T-helper 17 cell (primary cell): ENCODE results near the gene MEF2C. TPM values are rescaled to one million over a fixed set of nuclear protein-coding genes. Genes with fewer than 3 reads are reported as not detected.
A peak's percentile ranks its signal among the peaks of the same experiment; 100 is the strongest.

Experiments
- ATAC-seq: fragments of 150-1000 bp; cut with Tn5 transposase; 2 replicates; pipeline ENCODE4 v1.10.0; 2021; ENCODE audit warnings: mild to moderate bottlenecking, moderate library complexity
- DNase-seq, 3 donors: peaks; one replicate each; pipeline versions ENCODE4 v3.0.0 to v3.0.0-alpha.2; 2020 to 2021
- H3K9me3 ChIP-seq: one replicate; pipeline ENCODE4 v1.7.0; 2013; ENCODE audit warnings: low read length, mild to moderate bottlenecking; ENCODE audit not compliant: control insufficient read depth, poor library complexity, severe bottlenecking
- H3K27ac Mint-ChIP-seq: one replicate; pipeline ENCODE4 v1.8.0; 2022; ENCODE audit warnings: mild to moderate bottlenecking, moderate library complexity, mixed read lengths
- H3K27me3 Mint-ChIP-seq: one replicate; pipeline ENCODE4 v1.8.0; 2022; ENCODE audit warnings: mixed read lengths
- H3K36me3 Mint-ChIP-seq: one replicate; pipeline ENCODE4 v1.8.0; 2022; ENCODE audit warnings: low read depth, mixed read lengths
- H3K4me1 Mint-ChIP-seq: one replicate; pipeline ENCODE4 v1.8.0; 2022; ENCODE audit warnings: mild to moderate bottlenecking, mixed read lengths
- H3K4me3 Mint-ChIP-seq: one replicate; pipeline ENCODE4 v1.8.0; 2022; ENCODE audit warnings: mild to moderate bottlenecking, moderate library complexity, mixed read lengths
- total RNA-seq, 4 donors: library from RNA in 2 of 4; stranded (reverse) in 2 of 4; gene quantifications; one replicate each; pipeline ENCODE4 v1.2.3 and lab custom pipeline; 2022 to 2026

Gene MEF2C
- total RNA-seq, 2 donors from 2014 or later = 10.9 to 11.9 TPM

- Mint-ChIP-seq H3K36me3 (peaks cover 4% of the 10 kb centered on the region), H3K27ac (peak overlapping the region; percentile 84), H3K4me3 (no peak overlapping the region), H3K27me3 (peaks cover 88% of the 10 kb centered on the region), H3K4me1 (peaks cover 14% of the 10 kb centered on the region)
- ATAC-seq = no peak
- no peak for DNase-seq
- no peaks in the 10 kb centered on the region for H3K9me3 ChIP-seq
Measured at GRCh38 chr5:88691945-88692868, 190.8 kb downstream of the MEF2C start.

- peak overlapping the region; percentile 77 for H3K4me3 Mint-ChIP-seq
- DNase-seq = no peak
- H3K27ac Mint-ChIP-seq = peak overlapping the region; percentile 84
- no peaks in the 10 kb centered on the region for H3K9me3 ChIP-seq
- ATAC-seq = no peak
- H3K36me3 Mint-ChIP-seq = peaks cover 4% of the 10 kb centered on the region
- H3K4me1 Mint-ChIP-seq = peaks cover 14% of the 10 kb centered on the region
- H3K27me3 Mint-ChIP-seq = peaks cover 88% of the 10 kb centered on the region
Measured at GRCh38 chr5:88691230-88691582, 191.8 kb downstream of the MEF2C start.

- Mint-ChIP-seq H3K27ac (peak overlapping the region; percentile 84), H3K4me3 (peak overlapping the region; percentile 77), H3K27me3 (peaks cover 88% of the 10 kb centered on the region), H3K36me3 (peaks cover 4% of the 10 kb centered on the region), H3K4me1 (peaks cover 14% of the 10 kb centered on the region)
- ATAC-seq (peak; percentile 87), DNase-seq (peak; percentile 33 to 58 (median 41))
- H3K9me3 ChIP-seq = peaks cover 1% of the 10 kb centered on the region
Measured at GRCh38 chr5:88690409-88691229, 192.4 kb downstream of the MEF2C start.

GRCh38 chr5:88689668-88690408 lies 193.1 kb downstream of the MEF2C start:
- peak overlapping the region; percentile 84 for H3K27ac Mint-ChIP-seq
- H3K4me1 Mint-ChIP-seq = peaks cover 15% of the 10 kb centered on the region
- DNase-seq = no peak
- no peak for ATAC-seq
- H3K9me3 ChIP-seq = peaks cover 3% of the 10 kb centered on the region
- peaks cover 94% of the 10 kb centered on the region for H3K27me3 Mint-ChIP-seq
- no peak overlapping the region for H3K4me3 Mint-ChIP-seq
- H3K36me3 Mint-ChIP-seq = peaks cover 4% of the 10 kb centered on the region

GRCh38 chr5:88688984-88689667 lies 193.9 kb downstream of the MEF2C start:
- H3K4me3 Mint-ChIP-seq = no peak overlapping the region
- ATAC-seq = no peak
- no peak for DNase-seq
- H3K27ac Mint-ChIP-seq = peak overlapping the region; percentile 84
- peaks cover 18% of the 10 kb centered on the region for H3K4me1 Mint-ChIP-seq
- peaks cover 4% of the 10 kb centered on the region for H3K36me3 Mint-ChIP-seq
- H3K9me3 ChIP-seq = peaks cover 3% of the 10 kb centered on the region
- H3K27me3 Mint-ChIP-seq = peaks cover 95% of the 10 kb centered on the region

GRCh38 chr5:88688156-88688983 lies 194.6 kb downstream of the MEF2C start:
- ATAC-seq (no peak), DNase-seq (no peak)
- no peak overlapping the region for H3K4me3 Mint-ChIP-seq
- peaks cover 24% of the 10 kb centered on the region for H3K4me1 Mint-ChIP-seq
- peaks cover 8% of the 10 kb centered on the region for H3K36me3 Mint-ChIP-seq
- H3K27me3 Mint-ChIP-seq = peaks cover 99% of the 10 kb centered on the region
- H3K27ac Mint-ChIP-seq = peak overlapping the region; percentile 84
- H3K9me3 ChIP-seq = peaks cover 3% of the 10 kb centered on the region

- H3K27me3 Mint-ChIP-seq = peaks cover 98% of the 10 kb centered on the region
- peaks cover 5% of the 10 kb centered on the region for H3K9me3 ChIP-seq
- H3K27ac Mint-ChIP-seq = no peak overlapping the region
- H3K36me3 Mint-ChIP-seq = peaks cover 8% of the 10 kb centered on the region
- DNase-seq = no peak
- H3K4me3 Mint-ChIP-seq = no peak overlapping the region
- peaks cover 22% of the 10 kb centered on the region for H3K4me1 Mint-ChIP-seq
- ATAC-seq = no peak
Measured at GRCh38 chr5:88687373-88687911, 195.5 kb downstream of the MEF2C start.

- Mint-ChIP-seq H3K27me3 (peaks cover 93% of the 10 kb centered on the region), H3K4me3 (peak overlapping the region; percentile 3), H3K36me3 (peaks cover 8% of the 10 kb centered on the region), H3K4me1 (peaks cover 21% of the 10 kb centered on the region), H3K27ac (peak overlapping the region; percentile 59)
- peaks cover 5% of the 10 kb centered on the region for H3K9me3 ChIP-seq
- ATAC-seq (no peak), DNase-seq (no peak)
Measured at GRCh38 chr5:88686726-88687125, 196.3 kb downstream of the MEF2C start.

GRCh38 chr5:88685591-88686541 lies 197.1 kb downstream of the MEF2C start:
- Mint-ChIP-seq H3K4me1 (peaks cover 17% of the 10 kb centered on the region), H3K36me3 (peaks cover 5% of the 10 kb centered on the region), H3K4me3 (no peak overlapping the region), H3K27ac (peak overlapping the region; percentile 59), H3K27me3 (peaks cover 93% of the 10 kb centered on the region)
- DNase-seq = no peak
- ATAC-seq = no peak
- peaks cover 5% of the 10 kb centered on the region for H3K9me3 ChIP-seq

- Mint-ChIP-seq H3K27me3 (peaks cover 87% of the 10 kb centered on the region), H3K36me3 (peaks cover 6% of the 10 kb centered on the region), H3K27ac (peak overlapping the region; percentile 59), H3K4me1 (peaks cover 11% of the 10 kb centered on the region), H3K4me3 (peak overlapping the region; percentile 10)
- peak; percentile 48 for ATAC-seq
- H3K9me3 ChIP-seq = peaks cover 8% of the 10 kb centered on the region
- no peak for DNase-seq
Measured at GRCh38 chr5:88683506-88684135, 199.4 kb downstream of the MEF2C start.
